T-cell (primary cell): ENCODE results near the gene DBF4B. TPM values are rescaled to one million over a fixed set of nuclear protein-coding genes. Genes with fewer than 3 reads are reported as not detected.

Experiments used
- ATAC-seq, 4 experiments: fragments of 200-7000 bp in 3 of 4; fragments of 150-1000 bp in 1 of 4; cut with Tn5 transposase; replicated peaks in 1 of 4; 1 replicate in 3 of 4; 2 replicates in 1 of 4; pipeline ENCODE4 v1.10.0; 2021; ENCODE audit warnings: moderate library complexity in 3 of 4, mild to moderate bottlenecking in 2 of 4, moderate number of reproducible peaks in 1 of 4
- CTCF ChIA-PET, 2 donors: fragments of 300-600 bp; sonication (Branson Sonifier 250); formaldehyde crosslinking; loops; one replicate each; lab custom pipeline; 2022; ENCODE audit warnings: antibody characterized with exemption in 2 of 2; lab: Charles Lee
- POLR2A ChIA-PET, 2 donors: fragments of 300-600 bp; sonication (Branson Sonifier 250); formaldehyde crosslinking; loops; one replicate each; lab custom pipeline; 2022; ENCODE audit warnings: antibody characterized with exemption in 2 of 2; lab: Charles Lee
- DNase-seq, 35 experiments: peaks; one replicate each; pipeline versions ENCODE4 v3.0.0 to v3.0.0-alpha.2; 2013 to 2023
- H3K27ac ChIP-seq: one replicate; pipeline ENCODE4 v1.5.1; 2013; ENCODE audit warnings: low read length
- H3K27me3 ChIP-seq, 2 experiments: replicated peaks in 1 of 2; 1 replicate in 1 of 2; 2 replicates in 1 of 2; pipeline versions ENCODE4 v1.6.1 to v1.7.0; 2013; ENCODE audit warnings: low read length in 1 of 2, mixed read lengths in 1 of 2; ENCODE audit not compliant: control insufficient read depth in 2 of 2, insufficient read depth in 2 of 2; ENCODE audit errors: extremely low read depth in 1 of 2
- H3K36me3 ChIP-seq, 2 donors: 1 replicate in 1 of 2; 2 replicates in 1 of 2; pipeline versions ENCODE4 v1.6.1 to v1.7.0; 2013; ENCODE audit warnings: low read length in 1 of 2; ENCODE audit not compliant: control insufficient read depth in 2 of 2, insufficient read depth in 1 of 2; ENCODE audit errors: extremely low read depth in 1 of 2
- H3K4me1 ChIP-seq, 2 experiments: 1 replicate in 1 of 2; 2 replicates in 1 of 2; pipeline versions ENCODE4 v1.6.1 to v1.7.0; 2013; ENCODE audit warnings: low read length in 2 of 2, mixed read lengths in 1 of 2; ENCODE audit not compliant: insufficient read depth in 2 of 2, control insufficient read depth in 1 of 2; ENCODE audit errors: extremely low read depth in 1 of 2
- H3K4me3 ChIP-seq, 2 donors: 1 replicate in 1 of 2; 2 replicates in 1 of 2; pipeline versions ENCODE4 v1.5.1 to v1.7.0; 2013; ENCODE audit warnings: mild to moderate bottlenecking in 2 of 2, low read length in 1 of 2, moderate library complexity in 1 of 2; ENCODE audit not compliant: control insufficient read depth in 1 of 2; ENCODE audit errors: extremely low read depth in 1 of 2
- H3K9me3 ChIP-seq: 2 replicates; pipeline ENCODE4 v1.7.0; 2013
- H3K27ac Mint-ChIP-seq, 2 donors: one replicate each; pipeline ENCODE4 v1.8.0; 2020 to 2021; ENCODE audit warnings: mild to moderate bottlenecking in 2 of 2, mixed read lengths in 2 of 2
- H3K27me3 Mint-ChIP-seq, 2 donors: one replicate each; pipeline ENCODE4 v1.8.0; 2021 to 2022; ENCODE audit warnings: mixed read lengths in 2 of 2
- H3K36me3 Mint-ChIP-seq: one replicate; pipeline ENCODE4 v1.8.0; 2021; ENCODE audit warnings: mixed read lengths
- H3K4me1 Mint-ChIP-seq, 3 donors: one replicate each; pipeline ENCODE4 v1.8.0; 2020 to 2022; ENCODE audit warnings: mixed read lengths in 3 of 3, mild to moderate bottlenecking in 1 of 3
- H3K4me3 Mint-ChIP-seq, 3 donors: one replicate each; pipeline ENCODE4 v1.8.0; 2020 to 2022; ENCODE audit warnings: mild to moderate bottlenecking in 3 of 3, mixed read lengths in 3 of 3, moderate library complexity in 3 of 3
- H3K9me3 Mint-ChIP-seq, 3 donors: one replicate each; pipeline ENCODE4 v1.8.0; 2020 to 2022; ENCODE audit warnings: mixed read lengths in 3 of 3
- WGBS: methylation state at CpG from one replicate; pipeline ENCODE4 v1.1.5; 2013; ENCODE audit warnings: missing lambda C conversion rate; ENCODE audit not compliant: insufficient coverage; 5-methylcytosine and 5-hydroxymethylcytosine counted together
- total RNA-seq, 35 experiments: library from RNA in 6 of 35; stranded (reverse) in 6 of 35; fragments of 120-200 nt in 1 of 35; gene quantifications; one replicate each; pipeline versions ENCODE4 v1.2.1 to v1.2.4 and lab custom pipeline; 2013 to 2026

DBF4B gene
- total RNA-seq, 5 donors from 2014 or later (not counting 1 experiment from before 2014, with no cell fraction given) = 3.8 to 7.8 (median 6.8) TPM

- Histone ChIP-seq H3K9me3 (no peaks in the 10 kb centered on the region), H3K4me1 (no peaks in the 10 kb centered on the region), H3K36me3 (no peaks in the 10 kb centered on the region), H3K27me3 (peaks cover 0 to 14% of the 10 kb centered on the region in 2 experiments), H3K27ac (no peak overlapping the region), H3K4me3 (no peak overlapping the region)
- POLR2A ChIA-PET = no interaction called here
- 82% methylated on average over 7 of the region's 11 CpGs for WGBS
- CTCF ChIA-PET = interaction anchor here in 1 of 2 donors (1.3 kb wide), 2 partner anchors 11 to 19 kb away, joined by 3 read pairs; no protein-coding TSS in a partner anchor
- no peak for ATAC-seq
- DNase-seq = no peak
- Mint-ChIP-seq H3K36me3 (no peaks in the 10 kb centered on the region), H3K9me3 (no peaks in the 10 kb centered on the region), H3K4me1 (no peaks in the 10 kb centered on the region), H3K27me3 (no peaks in the 10 kb centered on the region), H3K4me3 (no peak overlapping the region), H3K27ac (no peak overlapping the region)
These were observed 89.3 kb downstream of the DBF4B start for GRCh38 chr17:44797802-44798201.

GRCh38 chr17:44798356-44798755, 89.9 kb downstream of the DBF4B start:
- Mint-ChIP-seq H3K4me1 (no peaks in the 10 kb centered on the region), H3K27me3 (no peaks in the 10 kb centered on the region), H3K9me3 (no peaks in the 10 kb centered on the region), H3K36me3 (no peaks in the 10 kb centered on the region), H3K4me3 (no peak overlapping the region), H3K27ac (no peak overlapping the region)
- H3K36me3 ChIP-seq = no peaks in the 10 kb centered on the region
- POLR2A ChIA-PET = no interaction called here
- DNase-seq (no peak), ATAC-seq (no peak)
- CTCF ChIA-PET = interaction anchor here in 1 of 2 donors (1.3 kb wide), 1 partner anchor 19 kb away, joined by 3 read pairs; no protein-coding TSS in a partner anchor
- H3K4me1 ChIP-seq = no peaks in the 10 kb centered on the region
- no CpG with 5 or more reads among the region's 2 CpGs for WGBS
- no peak overlapping the region for H3K4me3 ChIP-seq
- no peak overlapping the region for H3K27ac ChIP-seq
- H3K9me3 ChIP-seq = no peaks in the 10 kb centered on the region
- peaks cover 0 to 14% of the 10 kb centered on the region in 2 experiments for H3K27me3 ChIP-seq

Other genes starting within 250 kb of the DBF4B start
- 10 to 100 TPM; 68.1 to 86.0 (median 69.0) TPM for gene GPATCH8, start 205.3 kb upstream of the DBF4B start, total RNA-seq
- gene FZD2, start 151.2 kb upstream of the DBF4B start, total RNA-seq = under 1 TPM in 3 of 5 donors, not detected in 2; 0.20 to 0.38 (median 0.38) TPM
- gene MEIOC, start 52.2 kb upstream of the DBF4B start, total RNA-seq = under 1 TPM in 1 of 5 donors, not detected in 4; 0.72 TPM
- 10 to 100 TPM; 15.1 to 20.4 (median 16.9) TPM for gene CCDC43, start 18.9 kb upstream of the DBF4B start, total RNA-seq
- 1 to 10 TPM in 1 of 5 donors, under 1 TPM in 4; 0.43 to 1.0 (median 0.68) TPM for gene ADAM11, start 50.3 kb downstream of the DBF4B start, total RNA-seq
- under 1 TPM in 3 of 5 donors, not detected in 2; 0.09 to 0.93 (median 0.30) TPM for gene GJC1, start 121.6 kb downstream of the DBF4B start, total RNA-seq
- not detected for gene HIGD1B, start 139.2 kb downstream of the DBF4B start, total RNA-seq
- 100 to 1,000 TPM in 2 of 5 donors, 10 to 100 TPM in 3; 83.1 to 127 (median 96.0) TPM for gene EFTUD2, start 190.8 kb downstream of the DBF4B start, total RNA-seq
- gene GFAP, start 206.8 kb downstream of the DBF4B start, total RNA-seq = not detected
- gene KIF18B, start 239.1 kb downstream of the DBF4B start, total RNA-seq = 1 to 10 TPM in 1 of 5 donors, under 1 TPM in 4; 0.37 to 1.2 (median 0.62) TPM